Measurements from ENCODE around the gene SHB. TPM values are rescaled to one million over a fixed set of nuclear protein-coding genes. Genes with fewer than 3 reads are reported as not detected.

SHB gene
- total RNA-seq, 1 experiment from 2014 or later = 29.6 TPM

GRCh38 chr9:37958154-37958553, 110.9 kb downstream of the SHB start:
- ChIA-PET POLR2A (no interaction called here), CTCF (interaction anchor here (0.7 kb wide), 1 partner anchor 197 kb away, joined by 3 read pairs; no protein-coding TSS in a partner anchor)
- no peak overlapping the region for H3K27ac Mint-ChIP-seq (ENCODE audit: low read depth, unreplicated experiment)
- no peaks in the 10 kb centered on the region for H3K27me3 Mint-ChIP-seq (ENCODE audit: insufficient read depth, unreplicated experiment)
- intact Hi-C loops (cut with micrococcal nuclease) = no loop called here
- peaks cover 10% of the 10 kb centered on the region for H3K36me3 Mint-ChIP-seq (ENCODE audit: insufficient read depth, unreplicated experiment)
- no peak for DNase-seq (ENCODE audit: unreplicated experiment)
- TF ChIP-seq CTCF (IDR thresholded peaks at IDR 0.05; ENCODE audit: unreplicated experiment) = no peak
- H3K4me1 Mint-ChIP-seq (ENCODE audit: insufficient read depth, unreplicated experiment) = peaks cover 21% of the 10 kb centered on the region
- no peak overlapping the region for H3K4me3 Mint-ChIP-seq (ENCODE audit: unreplicated experiment)
- no peaks in the 10 kb centered on the region for H3K9me3 Mint-ChIP-seq (ENCODE audit: unreplicated experiment)
- BruUV-seq (replicated peaks) = no TSS peak

DNA sequence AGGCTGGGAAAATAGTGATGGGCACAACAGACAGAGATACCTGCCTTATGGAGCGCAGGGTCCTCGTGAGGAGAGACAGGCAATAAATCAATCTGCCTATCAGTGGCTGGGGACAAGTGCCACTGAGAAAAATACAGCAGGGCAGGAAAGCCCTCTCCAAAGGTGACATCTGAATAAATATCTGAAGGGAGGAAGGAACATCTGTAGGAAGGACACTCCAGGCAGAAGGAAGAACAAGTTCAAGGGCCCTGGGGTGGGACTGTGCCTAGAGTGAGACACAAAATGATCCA, 111.4 kb downstream of the SHB start:
- no peak for DNase-seq (ENCODE audit: unreplicated experiment)
- H3K4me1 Mint-ChIP-seq (ENCODE audit: insufficient read depth, unreplicated experiment) = peaks cover 26% of the 10 kb centered on the region
- no peak overlapping the region for H3K27ac Mint-ChIP-seq (ENCODE audit: low read depth, unreplicated experiment)
- intact Hi-C loops (cut with micrococcal nuclease) = no loop called here
- H3K27me3 Mint-ChIP-seq (ENCODE audit: insufficient read depth, unreplicated experiment) = no peaks in the 10 kb centered on the region
- ChIA-PET POLR2A (interaction anchor here (1.6 kb wide), 1 partner anchor 20 kb away, joined by 4 read pairs; no protein-coding TSS in a partner anchor), CTCF (no interaction called here)
- TF ChIP-seq CTCF (IDR thresholded peaks at IDR 0.05; ENCODE audit: unreplicated experiment) = no peak
- H3K36me3 Mint-ChIP-seq (ENCODE audit: insufficient read depth, unreplicated experiment) = peaks cover 10% of the 10 kb centered on the region
- no TSS peak for BruUV-seq (replicated peaks)
- H3K9me3 Mint-ChIP-seq (ENCODE audit: unreplicated experiment) = no peaks in the 10 kb centered on the region
- no peak overlapping the region for H3K4me3 Mint-ChIP-seq (ENCODE audit: unreplicated experiment)

- Mint-ChIP-seq H3K36me3 (ENCODE audit: insufficient read depth, unreplicated experiment) (peaks cover 10% of the 10 kb centered on the region), H3K4me3 (ENCODE audit: unreplicated experiment) (no peak overlapping the region), H3K27me3 (ENCODE audit: insufficient read depth, unreplicated experiment) (no peaks in the 10 kb centered on the region), H3K9me3 (ENCODE audit: unreplicated experiment) (no peaks in the 10 kb centered on the region), H3K4me1 (ENCODE audit: insufficient read depth, unreplicated experiment) (peaks cover 31% of the 10 kb centered on the region), H3K27ac (ENCODE audit: low read depth, unreplicated experiment) (no peak overlapping the region)
- no TSS peak for BruUV-seq (replicated peaks)
- no peak for TF ChIP-seq CTCF (IDR thresholded peaks at IDR 0.05; ENCODE audit: unreplicated experiment)
- intact Hi-C loops (cut with micrococcal nuclease) = no loop called here
- CTCF ChIA-PET = interaction anchor here (1.3 kb wide), 1 partner anchor 109 kb away, joined by 3 read pairs; no protein-coding TSS in a partner anchor
- no peak for DNase-seq (ENCODE audit: unreplicated experiment)
- POLR2A ChIA-PET = interaction anchor here (1.6 kb wide), 1 partner anchor 20 kb away, joined by 4 read pairs; no protein-coding TSS in a partner anchor
These were observed 111.9 kb downstream of the SHB start for GRCh38 chr9:37956904-37957663.

DNA sequence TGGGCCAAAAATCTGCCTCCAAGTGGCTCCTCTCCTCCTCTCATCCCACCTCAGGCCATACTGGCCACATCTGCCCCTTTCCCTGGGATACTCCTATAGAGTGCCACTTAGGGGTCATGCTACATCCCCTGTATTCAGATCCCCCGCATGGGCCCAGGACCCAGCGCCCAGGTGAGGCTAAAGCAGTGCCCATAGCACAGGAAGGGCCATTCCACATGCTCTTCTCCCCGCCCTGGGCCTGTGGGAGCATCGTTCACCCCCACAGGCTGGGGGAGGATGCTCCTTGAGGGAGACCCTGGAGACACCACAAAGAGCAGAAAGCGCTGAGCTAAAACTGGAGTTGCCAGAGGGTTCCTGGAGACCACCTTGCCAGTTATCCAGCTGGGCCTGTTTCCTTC, 112.6 kb downstream of the SHB start:
- no TSS peak for BruUV-seq (replicated peaks)
- TF ChIP-seq CTCF (IDR thresholded peaks at IDR 0.05; ENCODE audit: unreplicated experiment) = no peak
- no peak overlapping the region for H3K4me3 Mint-ChIP-seq (ENCODE audit: unreplicated experiment)
- no peaks in the 10 kb centered on the region for H3K9me3 Mint-ChIP-seq (ENCODE audit: unreplicated experiment)
- DNase-seq (ENCODE audit: unreplicated experiment) = no peak
- intact Hi-C loops (cut with micrococcal nuclease) = no loop called here
- peaks cover 35% of the 10 kb centered on the region for H3K4me1 Mint-ChIP-seq (ENCODE audit: insufficient read depth, unreplicated experiment)
- ChIA-PET CTCF (interaction anchor here (1.3 kb wide), 1 partner anchor 110 kb away, joined by 3 read pairs; no protein-coding TSS in a partner anchor), POLR2A (interaction anchor here (1.6 kb wide), 1 partner anchor 19 kb away, joined by 4 read pairs; no protein-coding TSS in a partner anchor)
- no peak overlapping the region for H3K27ac Mint-ChIP-seq (ENCODE audit: low read depth, unreplicated experiment)
- H3K27me3 Mint-ChIP-seq (ENCODE audit: insufficient read depth, unreplicated experiment) = no peaks in the 10 kb centered on the region
- peaks cover 14% of the 10 kb centered on the region for H3K36me3 Mint-ChIP-seq (ENCODE audit: insufficient read depth, unreplicated experiment)
